HG02981 (cell line): Measurements from ENCODE around the gene ELMOD3.
"Not testable (repeated sequence)": the region's sequence is repeated elsewhere in the genome, so short reads cannot be mapped to it uniquely, and the experiment has no call there.

Source experiments
- ATAC-seq: cut with Tn5 transposase; IDR thresholded peaks from one replicate; pipeline ENCODE4 v1.9.1; 2021; ENCODE audit warnings: mild to moderate bottlenecking, moderate library complexity; ENCODE audit not compliant: unreplicated experiment

Gene ELMOD3

GRCh38 chr2:85329181-85329651, 25.4 kb upstream of the ELMOD3 start:
- no peak for ATAC-seq

GRCh38 chr2:85329701-85330100, 24.9 kb upstream of the ELMOD3 start:
- ATAC-seq, result not testable (repeated sequence)

- ATAC-seq, result no peak
Measured at GRCh38 chr2:85330839-85331636, 23.5 kb upstream of the ELMOD3 start.

- not testable (repeated sequence) for ATAC-seq
Measured at GRCh38 chr2:85333877-85334276, 20.7 kb upstream of the ELMOD3 start.

GRCh38 chr2:85334928-85335327, 19.6 kb upstream of the ELMOD3 start:
- ATAC-seq, result no peak

- ATAC-seq, result no peak
Measured at GRCh38 chr2:85340034-85340892, 14.3 kb upstream of the ELMOD3 start.

- no peak for ATAC-seq
Measured at GRCh38 chr2:85341269-85342029, 13.1 kb upstream of the ELMOD3 start.

GRCh38 chr2:85342156-85342555, 12.4 kb upstream of the ELMOD3 start:
- ATAC-seq, result no peak

- not testable (repeated sequence) for ATAC-seq
Measured at GRCh38 chr2:85343207-85343895, 11.2 kb upstream of the ELMOD3 start.

- ATAC-seq, result no peak
Measured at GRCh38 chr2:85344356-85344954, 10.1 kb upstream of the ELMOD3 start.

GRCh38 chr2:85347599-85347998, 7.0 kb upstream of the ELMOD3 start:
- no peak for ATAC-seq

- ATAC-seq, result no peak
Measured at GRCh38 chr2:85353876-85354285, 688 bp upstream of the ELMOD3 start.

- no peak for ATAC-seq
Measured at GRCh38 chr2:85355073-85355410, 473 bp downstream of the ELMOD3 start.

GRCh38 chr2:85355521-85355920, 952 bp downstream of the ELMOD3 start:
- ATAC-seq, result no peak

- no peak for ATAC-seq
Measured at GRCh38 chr2:85356186-85356585, 1.6 kb downstream of the ELMOD3 start.

GRCh38 chr2:85357736-85358135, 3.2 kb downstream of the ELMOD3 start:
- no peak for ATAC-seq

GRCh38 chr2:85362653-85363387, 8.3 kb downstream of the ELMOD3 start:
- not testable (repeated sequence) for ATAC-seq

- no peak for ATAC-seq
Measured at GRCh38 chr2:85367180-85367579, 12.6 kb downstream of the ELMOD3 start.

GRCh38 chr2:85368921-85369320, 14.4 kb downstream of the ELMOD3 start:
- ATAC-seq, result no peak

- ATAC-seq, result no peak
Measured at GRCh38 chr2:85369500-85369899, 14.9 kb downstream of the ELMOD3 start.
